M059J (cell line): ENCODE measurements around the gene CXCR2. TPM values are rescaled to one million over a fixed set of nuclear protein-coding genes. Genes with fewer than 3 reads are reported as not detected.
"Not testable (repeated sequence)": the region's sequence is repeated elsewhere in the genome, so short reads cannot be mapped to it uniquely, and the experiment has no call there.

ENCODE experiments used
- DNase-seq: peaks from one replicate; pipeline ENCODE4 v3.0.0-alpha.2; 2012; ENCODE audit warnings: low read depth
- total RNA-seq: library from RNA; depleted of rRNA; stranded (reverse); fragments of >200 nt; shearing (Covaris generic); gene quantifications from 2 replicates; pipeline ENCODE4 v1.2.3, GENCODE V29; 2014

The CXCR2 gene
- total RNA-seq, 1 experiment from 2014 or later, result not detected

DNA sequence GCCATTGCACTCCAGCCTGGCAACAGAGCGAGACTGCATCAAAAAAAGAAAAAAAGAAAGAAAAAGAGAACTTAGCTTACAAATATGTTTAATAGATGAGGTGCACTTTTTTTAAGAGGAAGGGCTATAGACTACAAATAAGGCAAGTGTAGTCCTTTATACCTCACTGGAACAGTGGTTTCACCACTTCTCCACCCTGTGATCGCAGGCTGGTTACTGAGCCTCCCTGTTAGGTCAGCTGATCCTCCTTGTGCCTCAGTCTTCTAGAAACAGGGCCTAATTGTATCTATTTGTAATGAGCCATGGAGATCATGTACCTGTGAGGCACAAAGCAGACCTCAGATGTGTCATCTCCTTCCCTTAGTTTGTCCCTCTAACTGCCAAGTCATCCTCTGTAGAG lies 4.5 kb downstream of the CXCR2 start:
- no peak for DNase-seq

DNA sequence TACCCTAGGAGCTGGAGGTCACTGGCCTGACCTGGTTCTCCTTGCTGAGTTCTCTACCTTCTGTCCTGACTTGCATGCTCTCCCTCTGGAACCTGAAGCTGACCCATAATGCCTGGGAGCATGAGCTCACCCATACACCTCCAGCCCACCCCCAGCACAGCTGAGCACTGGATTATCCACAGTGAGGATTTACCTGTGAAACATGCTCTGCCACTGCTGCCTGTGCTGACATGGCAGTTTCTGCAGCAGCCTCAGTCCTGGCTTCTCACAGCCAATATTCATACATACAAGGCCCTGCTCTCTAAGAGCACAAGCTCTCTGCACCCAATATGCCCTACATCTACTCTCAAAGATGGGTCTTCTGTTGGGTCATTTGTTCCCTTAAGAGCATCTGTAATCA lies 5.0 kb downstream of the CXCR2 start:
- no peak for DNase-seq

DNA sequence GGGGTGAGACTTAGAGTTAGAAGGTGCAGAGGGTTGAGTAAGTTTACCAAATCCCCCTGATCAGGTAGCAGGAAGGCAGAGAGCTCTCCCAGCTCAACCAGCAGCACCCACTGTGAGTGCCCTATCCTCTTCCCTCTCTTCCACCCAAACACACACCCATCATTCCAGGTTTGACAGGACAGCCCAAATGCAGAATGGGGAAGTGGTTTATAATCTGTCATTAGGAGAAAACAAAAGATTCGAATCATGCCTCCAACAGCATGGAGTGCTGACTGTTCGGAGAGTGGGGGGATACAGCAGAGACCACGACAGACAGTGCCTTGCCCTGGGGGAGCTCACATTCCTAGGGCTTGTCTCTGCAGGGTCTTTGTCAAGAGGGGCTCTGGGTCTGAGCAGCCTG lies 11.7 kb downstream of the CXCR2 start:
- no peak for DNase-seq

DNA sequence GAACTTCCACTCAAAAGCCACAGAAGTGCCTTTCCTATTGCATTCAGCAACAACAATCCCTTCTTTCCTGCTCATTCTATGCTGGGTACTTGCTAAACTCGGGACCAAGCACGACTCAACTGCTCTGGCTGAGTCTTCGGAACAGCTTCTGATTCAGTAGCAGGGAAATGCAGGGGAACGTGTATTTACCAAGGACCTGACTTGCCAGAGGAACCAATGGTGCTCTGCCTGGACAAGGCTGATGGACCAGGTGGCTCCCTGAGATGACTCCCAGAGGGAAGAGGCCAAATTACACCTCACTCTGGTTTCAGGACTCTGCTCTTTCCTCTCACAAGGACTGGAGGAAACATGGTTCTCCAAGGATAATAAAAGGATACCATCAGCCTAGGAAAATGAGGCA lies 12.2 kb downstream of the CXCR2 start:
- no peak for DNase-seq

DNA sequence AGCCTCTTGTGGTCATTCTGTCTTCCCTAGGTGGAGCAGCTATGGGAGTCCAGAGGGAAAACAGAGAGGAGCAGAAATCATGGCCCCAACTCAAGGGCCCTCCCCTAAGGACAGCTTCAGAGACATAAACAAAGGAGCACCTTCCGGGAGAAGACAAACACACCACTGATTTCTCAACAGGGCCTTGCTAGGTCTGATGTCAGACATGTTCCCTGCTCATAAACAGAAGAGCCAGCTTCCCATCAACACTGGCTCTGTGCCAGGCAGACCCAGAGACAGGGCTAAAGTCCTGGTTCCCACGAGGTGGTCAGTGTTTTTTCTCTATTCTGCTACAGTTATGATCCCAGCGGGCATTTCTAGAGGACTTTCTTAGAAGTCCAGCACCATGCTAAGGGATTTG lies 19.3 kb downstream of the CXCR2 start:
- DNase-seq, result no peak

DNA sequence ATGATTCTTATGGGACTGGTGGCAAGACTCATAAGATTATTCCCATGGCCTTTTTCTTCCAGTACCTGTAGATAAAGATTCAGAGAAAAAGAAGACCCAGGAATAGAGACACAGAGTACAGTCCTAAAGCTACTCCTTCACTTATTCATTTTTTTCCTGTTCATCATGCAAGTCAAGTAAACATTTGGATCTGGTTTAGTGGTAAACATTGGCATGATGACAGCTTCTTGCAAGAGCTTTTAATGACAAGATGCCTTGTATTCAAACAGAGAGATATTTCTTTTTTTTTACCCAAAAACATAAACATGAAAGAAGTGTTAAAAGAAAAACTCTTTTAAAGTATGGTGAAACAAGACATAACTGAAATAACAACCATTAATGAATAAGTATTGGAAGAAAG lies 20.2 kb downstream of the CXCR2 start:
- no peak for DNase-seq

DNA sequence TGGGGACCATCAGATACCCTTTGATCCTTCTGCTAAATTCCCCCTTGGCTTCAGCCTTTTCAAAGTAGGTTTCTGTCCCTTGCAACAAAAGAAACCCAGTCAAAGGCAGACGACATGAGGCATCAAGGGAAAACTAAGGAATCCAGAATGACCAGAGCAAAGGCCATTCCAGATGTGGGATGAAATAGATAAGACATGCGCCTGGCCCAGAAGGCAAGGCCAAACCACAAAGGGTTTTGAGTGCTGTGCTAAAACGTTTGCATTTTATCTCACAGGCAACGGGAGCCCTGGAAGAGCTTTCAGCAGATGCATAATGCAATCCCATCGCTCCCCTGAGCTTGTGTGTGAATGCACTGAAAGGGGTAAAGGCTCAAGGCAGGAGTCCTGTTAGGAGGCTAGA lies 23.3 kb downstream of the CXCR2 start:
- no peak for DNase-seq

DNA sequence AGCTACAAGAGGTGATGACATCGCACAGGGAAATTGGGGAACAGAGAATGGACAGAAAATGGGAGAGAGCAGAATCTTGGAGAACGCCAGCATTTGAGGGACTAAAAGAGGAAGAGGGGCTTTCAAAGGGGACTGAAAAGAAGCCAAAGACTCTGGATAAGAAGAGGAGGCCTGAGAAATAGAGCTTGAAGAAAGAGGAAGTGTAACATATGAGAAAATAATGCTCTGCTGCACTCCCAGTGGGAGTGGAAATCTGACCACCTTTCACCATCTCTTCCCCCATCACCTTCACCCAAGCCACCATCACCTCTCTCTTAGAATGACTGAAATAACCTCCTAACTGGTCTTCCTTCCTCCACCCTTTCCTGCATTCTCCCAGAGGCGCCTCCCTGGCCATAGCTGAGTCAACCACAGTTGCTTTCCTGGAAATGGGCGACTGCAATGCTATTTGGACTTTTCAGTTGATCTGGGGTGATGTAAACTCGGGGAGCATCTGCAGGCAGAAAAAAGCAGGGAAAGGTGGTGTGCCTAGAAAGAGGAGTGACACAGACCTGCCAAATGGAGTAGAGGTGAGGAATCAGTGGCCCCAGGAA lies 24.1 kb downstream of the CXCR2 start:
- DNase-seq, result no peak

DNA sequence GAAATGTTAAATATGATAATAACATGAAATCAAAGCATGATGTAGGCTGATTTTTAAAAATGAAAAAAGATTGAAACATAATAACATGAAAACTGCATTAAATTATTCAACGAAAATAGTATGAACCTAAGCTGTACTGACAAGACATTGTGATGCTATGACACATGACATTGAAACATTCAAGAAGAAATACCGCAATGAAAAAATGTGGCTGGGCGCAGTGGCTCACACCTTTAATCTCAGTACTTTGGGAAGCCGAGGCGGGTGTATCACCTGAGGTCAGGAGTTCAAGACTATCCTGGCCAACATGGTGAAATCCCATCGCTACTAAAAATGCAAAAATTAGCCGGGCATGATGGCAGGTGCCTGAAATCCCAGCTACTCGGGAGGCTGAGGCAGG lies 26.3 kb downstream of the CXCR2 start:
- DNase-seq, result no peak

DNA sequence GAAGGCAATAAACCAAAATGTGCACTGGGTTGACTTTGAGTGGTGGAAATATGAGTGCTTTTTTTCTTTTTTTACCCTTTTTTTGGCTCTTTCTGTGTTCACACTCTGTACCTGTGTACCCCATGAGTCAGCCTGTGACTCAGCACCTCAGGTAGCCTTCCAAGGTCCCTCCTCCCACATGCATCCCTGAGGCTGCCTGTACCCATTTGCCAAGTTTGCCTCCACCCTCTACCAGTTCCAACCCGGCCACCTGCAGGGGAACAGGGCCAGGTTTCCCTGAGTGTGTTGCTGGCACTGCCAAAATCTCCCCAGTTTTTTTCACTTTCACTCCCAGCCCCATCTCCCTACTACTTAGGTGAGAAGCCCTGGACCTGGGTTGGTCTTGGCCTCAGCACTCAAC lies 26.9 kb downstream of the CXCR2 start:
- no peak for DNase-seq

DNA sequence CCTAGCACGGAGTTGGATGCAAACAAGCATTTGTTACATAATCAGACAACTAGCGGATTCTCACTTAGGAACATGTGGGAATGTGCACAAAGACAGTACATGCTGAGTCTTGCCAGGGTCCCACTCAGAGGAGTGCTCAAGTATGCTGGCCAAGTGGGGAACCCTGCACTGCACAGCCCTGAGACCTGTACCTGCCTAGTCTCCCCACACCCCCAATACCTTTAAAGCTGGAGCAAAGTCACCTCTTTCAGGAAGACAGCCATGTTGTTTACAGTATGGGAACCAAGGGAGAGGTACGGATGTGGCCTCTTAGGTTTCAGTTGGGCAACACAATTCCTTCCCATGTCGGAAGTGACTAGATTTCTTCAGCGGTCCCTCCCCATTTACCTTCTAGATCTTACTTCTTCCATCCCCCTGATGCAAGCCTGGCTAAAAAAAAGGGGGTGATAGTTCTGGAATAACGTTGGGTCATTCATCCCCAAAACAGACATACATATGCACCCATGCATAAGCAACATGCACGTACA lies 30.2 kb downstream of the CXCR2 start:
- no peak for DNase-seq

DNA sequence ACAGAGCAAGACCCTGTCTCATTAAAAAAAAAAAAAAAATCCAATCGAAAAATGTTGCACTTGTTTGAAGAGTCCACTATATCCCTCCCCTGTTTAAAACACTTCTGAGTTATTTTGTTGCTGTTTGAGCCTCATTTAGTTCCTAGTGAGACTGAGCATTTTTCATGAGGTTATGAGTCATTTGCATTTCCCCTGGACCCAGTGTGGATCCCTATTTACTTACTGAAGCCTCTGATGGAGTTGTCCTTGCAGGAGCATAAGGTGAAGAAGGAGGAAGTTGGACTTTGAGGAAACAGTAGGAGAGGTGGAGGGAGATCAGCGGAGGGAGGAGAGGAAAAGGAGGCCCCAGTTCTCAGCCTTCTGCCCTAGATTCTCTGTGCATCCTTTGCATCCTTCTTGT lies 35.8 kb downstream of the CXCR2 start:
- DNase-seq, result no peak

DNA sequence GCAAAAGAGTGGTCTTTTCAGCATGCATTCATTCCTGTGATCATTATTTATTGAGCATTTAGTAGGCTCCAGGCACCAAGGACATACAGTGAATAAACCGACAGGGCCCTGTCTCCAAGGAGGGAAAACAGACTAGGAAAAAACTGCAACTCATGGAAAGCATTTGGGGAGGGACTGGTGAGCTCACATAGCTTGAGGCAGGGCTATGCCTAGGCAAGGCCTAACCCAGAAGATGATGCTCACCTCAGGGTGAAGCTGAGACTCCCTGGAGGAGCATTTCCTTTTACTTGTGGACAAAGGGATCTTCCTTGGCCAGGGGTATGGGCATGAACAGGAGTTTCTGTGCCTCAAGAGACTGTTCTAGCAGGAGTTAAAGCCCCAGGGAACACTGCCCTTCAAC lies 37.0 kb downstream of the CXCR2 start:
- DNase-seq, result no peak

DNA sequence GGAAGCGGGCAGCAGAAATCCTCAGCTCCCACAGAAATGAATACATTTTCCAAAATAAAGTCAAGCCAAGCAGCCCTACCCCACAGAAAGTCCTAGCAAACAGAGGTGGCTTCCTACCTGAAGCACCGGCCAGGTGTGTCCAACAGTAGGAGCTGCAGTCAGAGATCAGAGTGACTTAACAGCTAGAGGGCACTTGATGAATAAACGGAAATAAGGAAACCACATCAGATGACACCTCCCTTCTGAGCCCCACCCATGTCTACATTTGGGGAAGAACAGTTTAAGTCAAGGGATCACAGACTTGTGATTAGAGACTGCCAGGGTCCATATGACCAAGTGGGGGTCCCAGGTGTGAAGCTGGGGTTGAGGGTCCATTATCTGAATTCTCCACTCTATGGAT lies 41.0 kb downstream of the CXCR2 start, which contains the start of gene CXCR1:
Gene CXCR1, minus strand, starts transcription at position 172 of the 400 bp plus-strand sequence. CDS start 1,751 bp downstream, outside the sequence.
- no peak for DNase-seq

DNA sequence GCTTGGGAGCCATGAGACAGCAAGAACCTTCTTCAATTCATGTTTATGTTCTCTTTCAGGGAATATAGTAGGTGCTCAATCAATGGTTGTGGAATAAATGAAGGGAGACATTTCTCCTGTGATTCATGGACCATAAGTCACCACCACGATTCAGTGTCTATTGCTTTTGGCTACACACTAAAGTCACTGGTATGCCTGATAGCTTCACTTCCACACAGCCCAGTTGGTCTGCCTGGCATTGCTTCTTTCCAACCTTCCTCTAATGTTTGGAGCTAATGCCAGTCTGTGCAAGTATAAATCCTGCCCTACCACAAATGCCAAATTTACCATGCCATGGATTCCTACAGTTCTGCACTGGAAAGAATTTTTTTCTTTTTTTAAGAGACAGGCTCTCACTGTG lies 42.2 kb downstream of the CXCR2 start:
- DNase-seq, result no peak

DNA sequence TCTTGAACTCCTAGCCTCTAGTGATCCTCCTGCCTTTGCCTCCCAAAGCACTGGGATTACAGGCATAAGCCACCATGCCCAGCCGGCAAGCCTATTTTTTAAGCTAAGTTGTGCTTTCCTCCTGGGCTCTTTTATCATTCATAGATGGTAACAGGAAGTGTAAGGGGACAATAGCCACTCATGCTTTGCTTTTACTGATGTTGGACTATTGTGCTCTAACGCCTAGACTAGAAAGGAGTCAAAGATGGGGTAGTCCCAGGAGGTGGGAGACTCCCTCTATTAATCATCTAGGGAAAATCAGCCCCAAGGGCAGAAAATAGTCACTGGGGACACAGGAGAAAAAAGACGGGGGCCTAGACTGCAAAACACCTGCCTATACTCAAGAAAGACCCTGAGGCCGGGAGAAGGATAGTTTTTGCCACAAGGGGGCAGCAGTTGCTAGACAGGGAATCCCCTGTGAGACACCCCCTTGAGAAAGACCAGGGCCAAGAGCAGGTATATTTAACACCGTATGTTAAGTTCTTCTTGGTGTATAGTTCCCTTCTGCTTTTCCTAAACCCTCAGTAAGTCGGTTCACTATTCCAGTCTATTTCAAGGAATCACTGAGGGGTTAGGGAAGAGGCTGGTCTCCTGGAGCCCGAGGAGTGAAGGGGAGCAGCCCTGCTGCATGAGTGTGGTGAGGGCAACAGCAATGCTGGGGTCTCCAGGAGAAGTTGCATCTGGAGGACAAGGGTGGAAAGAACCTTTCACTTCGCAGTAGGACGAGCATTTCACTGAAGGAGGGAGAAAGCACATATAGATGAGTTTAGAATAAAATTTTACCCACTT lies 43.0 kb downstream of the CXCR2 start:
- DNase-seq, result peak; percentile 34

DNA sequence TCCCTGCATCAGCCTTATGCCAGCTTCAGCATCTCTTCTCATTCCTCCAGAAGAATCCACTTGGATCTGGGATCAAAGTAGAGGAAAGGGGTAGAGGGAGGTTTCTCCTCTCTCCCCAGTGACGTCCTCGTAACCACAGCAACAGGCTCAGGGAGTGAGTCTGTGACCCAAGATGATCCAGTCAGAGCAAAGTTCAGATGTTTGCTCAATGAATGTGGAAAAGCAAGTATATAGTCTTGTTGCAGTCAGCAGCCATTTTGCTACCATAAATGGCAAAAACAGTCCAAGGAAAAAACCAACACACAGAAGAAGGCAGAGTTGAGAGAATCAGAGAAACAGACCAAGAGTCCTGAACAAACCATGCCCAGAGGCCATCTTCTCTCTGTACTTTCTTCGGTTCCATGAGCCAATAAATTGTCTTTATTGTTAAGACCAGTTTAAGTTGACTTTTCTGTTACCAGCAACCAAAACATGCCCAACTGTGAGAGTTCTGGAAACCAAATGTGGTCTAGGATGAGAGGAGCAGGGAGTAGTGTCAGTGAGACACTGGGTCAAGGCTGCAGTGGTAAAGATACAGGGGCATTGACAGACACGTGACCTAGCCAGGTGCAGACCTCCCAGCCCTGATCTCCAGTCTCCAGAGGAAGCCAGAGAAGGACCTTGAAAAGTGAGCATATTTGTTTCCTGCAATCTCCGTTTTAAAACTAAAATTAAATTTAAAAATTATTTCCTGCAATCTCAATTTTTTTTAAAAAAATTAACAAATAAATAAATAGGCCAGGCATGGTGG lies 44.1 kb downstream of the CXCR2 start:
- DNase-seq, result no peak

DNA sequence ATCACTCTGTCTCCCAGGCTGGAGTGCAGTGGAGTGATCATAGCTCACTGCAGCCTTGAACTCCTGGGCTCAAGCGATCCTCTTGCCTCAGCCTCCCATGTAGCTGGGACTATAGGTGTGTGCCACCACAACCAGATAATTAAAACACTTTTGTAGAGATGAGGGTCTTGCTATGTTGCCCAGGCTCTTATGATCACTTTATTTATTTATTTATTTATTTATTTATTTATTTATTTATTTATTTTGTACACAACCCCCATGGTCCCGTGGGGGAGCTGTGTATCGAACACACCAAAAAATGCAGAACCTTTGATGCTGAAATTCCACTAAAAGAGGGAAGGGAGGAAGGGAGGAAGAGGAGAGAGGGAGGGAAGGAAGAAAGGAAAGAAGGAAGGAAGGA lies 45.9 kb downstream of the CXCR2 start:
- DNase-seq, result not testable (repeated sequence)

DNA sequence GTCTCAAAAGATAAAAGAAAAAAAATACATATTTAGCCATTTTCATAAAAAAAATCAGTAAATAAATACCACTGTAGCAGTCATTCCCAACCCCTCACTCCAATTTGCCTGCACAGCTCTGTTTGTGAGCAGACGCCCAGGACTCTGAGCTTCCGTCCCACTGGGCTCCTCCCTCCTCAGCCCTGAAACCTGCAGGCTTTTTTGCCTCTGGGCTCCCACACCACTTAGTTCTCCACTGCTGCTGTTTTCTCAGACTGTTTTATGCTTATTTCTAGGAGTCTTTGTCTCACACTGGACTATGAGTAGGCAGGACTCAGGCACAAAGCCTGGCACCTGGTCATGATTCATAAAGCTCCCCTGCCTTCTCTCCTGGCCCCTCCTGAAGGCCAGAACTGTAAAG lies 47.0 kb downstream of the CXCR2 start:
- no peak for DNase-seq

DNA sequence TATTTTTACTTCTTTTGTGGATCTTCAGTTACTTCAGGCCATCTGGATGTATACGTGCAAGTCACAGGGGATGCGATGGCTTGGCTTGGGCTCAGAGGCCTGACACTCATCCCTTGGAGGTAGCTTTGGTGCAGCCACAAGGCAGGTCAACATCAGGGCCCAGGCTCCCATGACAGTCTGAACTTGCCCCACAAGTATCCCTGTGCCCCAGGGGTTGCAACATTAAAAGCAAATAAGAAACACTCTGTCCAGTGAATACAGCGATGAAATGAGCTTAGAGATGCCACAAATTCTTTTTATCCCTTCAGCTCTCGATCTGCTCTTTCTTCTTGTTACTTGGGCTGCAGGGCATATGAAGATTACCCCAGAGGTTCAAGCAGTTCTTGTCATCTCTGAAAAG lies 54.0 kb downstream of the CXCR2 start:
- no peak for DNase-seq

DNA sequence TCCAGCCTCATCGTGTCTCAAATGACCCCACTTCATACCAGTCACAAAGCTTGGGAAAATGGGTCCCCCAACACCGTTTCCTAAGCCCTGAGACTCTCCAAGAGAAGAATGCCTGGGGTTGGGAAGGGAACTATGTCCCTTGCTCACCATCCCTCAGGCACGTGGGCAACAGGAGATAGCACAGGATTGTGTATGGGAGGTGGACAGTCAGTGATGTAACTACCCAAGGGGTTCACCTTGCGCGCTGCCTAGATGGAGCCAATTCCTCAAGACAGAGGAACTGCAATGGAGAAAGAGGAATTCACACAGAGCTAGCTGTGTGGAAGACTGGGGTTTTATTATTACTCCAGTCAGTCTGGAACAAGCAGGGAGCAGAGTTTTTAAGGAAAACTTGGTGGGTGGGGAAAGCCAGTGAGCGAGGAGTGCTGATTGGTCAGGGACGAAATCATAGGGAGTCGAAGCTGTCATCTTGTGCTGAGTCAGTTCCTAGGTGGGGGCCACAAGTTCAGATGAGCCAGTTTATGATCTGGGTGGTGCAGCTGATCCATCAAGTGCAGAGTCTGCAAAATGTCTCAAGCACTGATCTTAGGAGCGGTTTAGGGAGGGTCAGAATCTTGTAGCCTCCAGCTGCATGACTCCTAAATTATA lies 54.8 kb downstream of the CXCR2 start:
- DNase-seq, result no peak

DNA sequence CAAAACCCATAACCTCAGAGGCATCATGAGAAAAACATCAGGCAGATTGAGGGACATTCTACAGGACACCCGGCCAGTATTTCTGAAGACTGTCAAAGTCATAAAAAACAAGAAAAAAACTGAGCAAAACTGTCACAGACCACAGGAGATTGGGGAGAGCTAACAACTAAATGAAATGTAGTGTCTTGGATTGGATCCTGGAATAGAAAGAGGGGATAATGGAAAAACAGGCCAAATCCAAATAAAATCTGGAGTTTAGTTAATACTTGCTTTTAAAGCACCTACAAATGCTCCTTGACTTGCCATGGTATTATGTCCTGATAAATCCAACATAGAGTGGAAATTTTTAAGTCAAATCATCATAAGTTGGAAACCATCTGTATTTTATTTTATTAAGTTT lies 58.5 kb downstream of the CXCR2 start:
- DNase-seq, result no peak
